ENCODE measurements around the gene ADGRD1.

ADGRD1 gene

GRCh38 chr12:131050463-131051154 lies 96.9 kb downstream of the ADGRD1 start:
- no peak for DNase-seq (ENCODE audit: low read depth in 1 of 2, low spot score in 1 of 2)
- TF ChIP-seq REST (IDR thresholded peaks at IDR 0.05; ENCODE audit: insufficient replicate concordance, low read depth) (no peak), SPI1 (IDR thresholded peaks at IDR 0.05; ENCODE audit: borderline replicate concordance, low read depth) (no peak), GABPA (IDR thresholded peaks at IDR 0.05; ENCODE audit: low read depth) (no peak)
- Histone ChIP-seq H3K4me3 (replicated peaks; ENCODE audit: insufficient read depth, low read length) (no peak overlapping the region), H3K27ac (replicated peaks) (no peak overlapping the region), H3K27me3 (ENCODE audit: insufficient read depth, poor library complexity, severe bottlenecking) (peaks cover 2% of the 10 kb centered on the region)

- TF ChIP-seq CTCF (IDR thresholded peaks at IDR 0.05; ENCODE audit: insufficient read depth, low read length) (no peak), POLR2AphosphoS5 (IDR thresholded peaks at IDR 0.05; ENCODE audit: low read depth) (no peak), SPI1 (IDR thresholded peaks at IDR 0.05; ENCODE audit: borderline replicate concordance, low read depth) (no peak), REST (IDR thresholded peaks at IDR 0.05; ENCODE audit: insufficient replicate concordance, low read depth) (no peak), GABPA (IDR thresholded peaks at IDR 0.05; ENCODE audit: low read depth) (no peak)
- Histone ChIP-seq H3K4me3 (replicated peaks; ENCODE audit: insufficient read depth, low read length) (no peak overlapping the region), H3K27ac (replicated peaks) (no peak overlapping the region), H3K27me3 (ENCODE audit: insufficient read depth, poor library complexity, severe bottlenecking) (peaks cover 2% of the 10 kb centered on the region)
- no peak for DNase-seq (ENCODE audit: low read depth in 1 of 2, low spot score in 1 of 2)
Observed at GRCh38 chr12:131051155-131051473, 97.4 kb downstream of the ADGRD1 start.

GRCh38 chr12:131052063-131052781 lies 98.5 kb downstream of the ADGRD1 start:
- DNase-seq (ENCODE audit: low read depth in 1 of 2, low spot score in 1 of 2) = no peak

More at GRCh38 chr12:131052063-131052781, 98.5 kb downstream of the ADGRD1 start:
- no peak for TF ChIP-seq SPI1 (IDR thresholded peaks at IDR 0.05; ENCODE audit: borderline replicate concordance, low read depth)
- TF ChIP-seq CTCF (IDR thresholded peaks at IDR 0.05; ENCODE audit: insufficient read depth, low read length) = no peak
- no peak for TF ChIP-seq GABPA (IDR thresholded peaks at IDR 0.05; ENCODE audit: low read depth)
- no peak for TF ChIP-seq POLR2AphosphoS5 (IDR thresholded peaks at IDR 0.05; ENCODE audit: low read depth)
- no peak for TF ChIP-seq REST (IDR thresholded peaks at IDR 0.05; ENCODE audit: insufficient replicate concordance, low read depth)
- peaks cover 2% of the 10 kb centered on the region for H3K27me3 ChIP-seq (ENCODE audit: insufficient read depth, poor library complexity, severe bottlenecking)
- H3K27ac ChIP-seq (replicated peaks) = no peak overlapping the region
- no peak overlapping the region for H3K4me3 ChIP-seq (replicated peaks; ENCODE audit: insufficient read depth, low read length)
